Epidermal melanocyte (primary cell): ENCODE results near the gene CD96.
"Not testable (repeated sequence)": the region's sequence is repeated elsewhere in the genome, so short reads cannot be mapped to it uniquely, and the experiment has no call there.

Experiments used
- DNase-seq: peaks from one replicate; pipeline ENCODE4 v3.0.0; 2011; ENCODE audit warnings: low spot score; ENCODE audit not compliant: insufficient read length

Gene CD96

DNA sequence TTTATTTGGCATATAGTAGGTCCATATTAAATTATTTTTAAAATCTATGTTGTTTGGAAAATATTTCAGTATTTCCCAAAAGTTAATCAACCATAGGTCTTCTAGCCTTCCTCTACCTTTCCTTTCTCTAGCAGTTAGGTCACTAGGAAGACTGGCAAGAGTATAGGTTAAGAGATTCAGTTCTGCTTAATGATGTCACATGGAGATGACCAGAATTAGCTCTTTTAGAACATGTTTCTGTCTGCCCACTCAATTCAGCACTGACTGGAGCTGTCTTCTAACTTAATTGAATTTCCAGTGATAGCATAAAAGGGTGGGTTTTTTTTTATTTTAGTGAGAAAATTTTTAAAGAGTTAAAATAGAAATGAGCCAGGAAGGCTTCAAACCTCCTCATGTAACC lies 76.9 kb downstream of the CD96 start:
- no peak for DNase-seq

DNA sequence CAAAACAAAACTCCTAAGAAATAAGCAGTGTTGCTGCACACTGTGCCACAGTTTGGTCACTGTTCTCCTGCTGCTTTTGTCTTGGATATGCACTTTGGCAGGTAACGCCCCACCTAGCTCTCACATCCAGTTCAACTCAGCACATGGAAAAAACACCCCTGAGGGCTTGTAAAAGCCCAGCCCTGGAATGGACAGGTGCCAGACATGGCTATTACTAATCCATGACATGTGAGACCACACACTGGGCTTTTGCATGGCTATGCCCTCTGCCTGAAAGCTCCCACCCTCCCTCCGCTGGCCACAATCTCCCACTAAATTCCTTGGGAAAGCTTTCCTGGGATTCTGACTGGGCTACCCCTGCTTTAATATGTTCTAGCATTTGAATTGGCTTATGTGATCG lies 77.8 kb downstream of the CD96 start:
- DNase-seq, result no peak

DNA sequence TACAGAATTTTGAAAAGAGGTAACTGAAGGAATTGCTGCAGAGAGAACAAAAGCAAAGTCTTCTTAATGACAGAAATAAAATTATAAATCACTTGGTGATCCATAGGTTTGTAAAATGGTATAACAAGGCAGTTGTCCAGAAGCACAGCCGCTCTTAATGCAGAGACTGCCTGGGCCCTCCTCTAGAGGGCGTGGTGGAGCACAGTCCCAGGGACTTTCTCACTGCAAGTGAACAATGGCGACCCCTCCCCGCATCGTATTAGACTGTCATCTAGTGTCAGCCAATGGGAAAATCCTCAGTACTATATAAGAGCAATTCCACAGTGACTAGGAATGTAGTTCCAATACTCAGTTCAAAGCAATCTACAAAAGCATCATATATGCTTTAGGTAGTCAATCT lies 79.5 kb downstream of the CD96 start:
- no peak for DNase-seq

DNA sequence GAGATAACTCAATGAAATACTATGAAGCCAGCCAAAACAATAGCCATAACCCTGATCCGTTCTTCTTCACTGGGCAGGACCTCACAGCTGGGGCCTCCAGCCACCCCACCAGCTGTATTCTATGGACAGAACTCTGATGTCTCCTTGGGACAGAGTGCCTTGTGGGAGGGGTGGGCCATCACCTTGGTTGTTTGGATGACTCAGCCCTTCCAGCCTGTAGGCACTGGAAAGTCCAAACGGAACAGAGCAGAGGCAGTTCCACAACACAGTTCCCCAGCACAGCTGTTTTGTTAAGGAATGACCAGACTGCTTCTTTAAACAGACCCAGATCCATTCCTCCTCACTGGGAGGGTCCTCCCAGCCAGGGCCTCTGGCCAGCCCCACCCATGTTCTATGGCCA lies 85.1 kb downstream of the CD96 start:
- DNase-seq, result no peak

DNA sequence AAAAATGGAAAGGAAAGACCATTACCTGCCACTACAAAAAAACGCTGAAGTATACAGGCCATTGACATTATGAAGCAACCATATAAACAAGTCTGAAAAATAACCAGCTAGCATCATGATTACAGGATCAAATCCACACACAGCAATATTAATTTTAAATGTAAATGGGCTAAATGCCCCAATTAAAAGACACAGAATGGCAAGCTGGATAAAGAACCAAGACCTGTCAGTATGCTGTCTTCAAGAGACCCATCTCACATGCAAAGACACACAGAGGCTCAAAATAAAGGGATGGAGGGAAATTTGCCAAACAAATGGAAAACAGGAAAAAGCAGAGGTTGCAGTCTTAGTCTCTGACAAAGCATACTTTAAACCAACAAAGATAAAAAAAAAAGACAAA lies 87.0 kb downstream of the CD96 start:
- DNase-seq, result not testable (repeated sequence)

DNA sequence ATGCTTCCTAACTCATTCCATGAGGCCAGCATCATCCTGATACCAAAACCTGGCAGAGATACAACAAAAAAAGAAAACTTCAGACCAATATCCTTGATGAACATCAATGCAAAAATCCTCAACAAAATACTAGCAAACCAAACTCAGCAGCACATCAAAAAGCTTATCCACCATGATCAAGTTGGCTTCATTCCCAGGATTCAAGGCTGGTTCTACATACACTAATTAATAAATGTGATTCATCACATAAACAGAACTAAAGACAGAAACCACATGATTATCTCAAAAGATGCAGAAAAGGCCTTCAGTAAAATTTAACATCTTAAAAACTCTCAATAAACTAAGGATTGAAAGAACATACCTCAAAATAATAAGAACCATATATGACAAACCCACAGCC lies 88.6 kb downstream of the CD96 start:
- DNase-seq, result not testable (repeated sequence)

DNA sequence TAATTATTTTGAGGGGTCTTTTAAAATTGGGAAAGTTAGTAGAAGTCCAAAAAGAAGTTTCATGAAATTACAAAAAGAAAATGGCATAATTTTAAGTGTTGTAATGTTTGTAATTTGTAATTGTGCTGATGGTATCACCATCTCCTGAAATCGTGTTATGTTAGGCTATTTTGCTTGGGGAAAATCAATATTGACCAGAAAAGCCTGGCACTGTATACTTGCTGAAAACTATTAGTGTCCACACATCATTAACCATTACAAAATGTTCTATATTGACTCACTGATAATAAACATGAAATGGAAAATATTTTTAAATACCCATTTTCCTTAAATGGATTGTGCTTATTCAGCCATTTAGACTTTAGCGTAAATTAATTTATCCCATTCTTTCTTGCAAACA lies 93.4 kb downstream of the CD96 start:
- no peak for DNase-seq

DNA sequence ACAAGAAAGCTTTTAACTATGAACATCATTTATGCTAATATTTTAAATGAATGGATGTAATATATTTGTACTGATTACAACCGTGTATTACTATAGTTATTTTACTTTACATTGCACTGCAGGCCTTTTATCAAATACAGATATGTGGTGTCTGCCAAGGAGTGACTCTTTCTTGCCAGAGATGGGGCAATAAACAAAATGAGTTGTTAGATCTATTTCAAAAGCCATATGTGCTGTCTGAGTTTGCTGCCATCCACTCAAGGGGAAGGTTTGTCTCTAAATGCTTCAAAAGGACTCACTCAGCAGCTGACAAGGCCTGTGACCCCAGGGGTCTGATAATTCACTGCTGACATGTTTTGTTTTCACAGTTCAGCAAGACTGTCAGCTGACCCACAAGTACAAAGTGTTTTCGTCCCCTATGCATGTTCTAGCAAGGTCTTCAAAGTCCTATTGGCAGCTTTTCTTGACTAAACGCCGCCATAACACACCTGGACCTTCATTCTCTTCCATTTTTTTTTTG lies 94.4 kb downstream of the CD96 start:
- DNase-seq, result no peak

DNA sequence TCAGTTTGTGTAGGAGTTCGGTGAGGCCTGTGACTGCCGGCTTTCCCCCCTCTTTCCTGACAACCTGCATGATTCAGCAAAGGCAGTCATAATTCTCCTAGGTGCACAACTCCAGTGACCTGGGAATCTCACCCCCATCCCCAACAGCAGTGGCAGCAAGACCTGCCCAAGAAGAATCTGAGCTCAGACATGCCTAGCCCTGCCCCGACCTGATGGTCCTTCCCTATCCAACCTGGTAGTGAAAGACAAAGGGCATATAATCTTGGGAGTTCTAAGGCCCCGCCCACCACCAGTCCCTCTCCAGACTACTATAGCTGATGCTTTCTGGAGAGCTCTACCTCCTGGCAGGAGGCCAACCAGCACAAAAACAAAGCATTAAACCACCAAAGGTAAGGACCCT lies 97.3 kb downstream of the CD96 start:
- DNase-seq, result no peak

DNA sequence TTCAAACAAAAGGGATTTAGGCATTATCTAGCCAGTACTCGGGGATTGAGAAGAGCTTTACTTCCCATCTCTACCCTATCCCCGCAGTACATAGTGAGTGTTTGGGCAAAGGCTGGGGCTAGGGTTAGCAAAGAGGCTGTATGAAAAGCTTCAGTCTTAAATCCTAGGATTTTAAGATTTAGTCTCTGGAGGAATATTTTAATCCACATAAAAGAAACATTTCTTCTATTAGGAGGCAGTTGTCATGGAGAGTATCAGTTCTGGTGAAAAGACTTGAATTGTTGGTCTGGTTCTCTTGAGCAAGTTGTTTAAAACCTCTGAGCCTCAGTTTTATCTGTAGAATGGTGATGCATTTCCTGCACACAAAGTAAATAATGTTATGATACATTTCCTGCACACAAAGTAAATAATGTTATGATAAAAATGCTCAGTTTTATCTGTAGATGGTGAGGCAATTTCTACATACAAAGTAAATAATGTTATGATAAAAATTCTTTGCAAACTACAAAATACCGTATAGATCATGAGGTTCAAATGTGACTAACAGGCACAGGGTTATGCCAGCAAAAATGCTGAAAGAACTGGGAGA lies 107.1 kb downstream of the CD96 start:
- no peak for DNase-seq

DNA sequence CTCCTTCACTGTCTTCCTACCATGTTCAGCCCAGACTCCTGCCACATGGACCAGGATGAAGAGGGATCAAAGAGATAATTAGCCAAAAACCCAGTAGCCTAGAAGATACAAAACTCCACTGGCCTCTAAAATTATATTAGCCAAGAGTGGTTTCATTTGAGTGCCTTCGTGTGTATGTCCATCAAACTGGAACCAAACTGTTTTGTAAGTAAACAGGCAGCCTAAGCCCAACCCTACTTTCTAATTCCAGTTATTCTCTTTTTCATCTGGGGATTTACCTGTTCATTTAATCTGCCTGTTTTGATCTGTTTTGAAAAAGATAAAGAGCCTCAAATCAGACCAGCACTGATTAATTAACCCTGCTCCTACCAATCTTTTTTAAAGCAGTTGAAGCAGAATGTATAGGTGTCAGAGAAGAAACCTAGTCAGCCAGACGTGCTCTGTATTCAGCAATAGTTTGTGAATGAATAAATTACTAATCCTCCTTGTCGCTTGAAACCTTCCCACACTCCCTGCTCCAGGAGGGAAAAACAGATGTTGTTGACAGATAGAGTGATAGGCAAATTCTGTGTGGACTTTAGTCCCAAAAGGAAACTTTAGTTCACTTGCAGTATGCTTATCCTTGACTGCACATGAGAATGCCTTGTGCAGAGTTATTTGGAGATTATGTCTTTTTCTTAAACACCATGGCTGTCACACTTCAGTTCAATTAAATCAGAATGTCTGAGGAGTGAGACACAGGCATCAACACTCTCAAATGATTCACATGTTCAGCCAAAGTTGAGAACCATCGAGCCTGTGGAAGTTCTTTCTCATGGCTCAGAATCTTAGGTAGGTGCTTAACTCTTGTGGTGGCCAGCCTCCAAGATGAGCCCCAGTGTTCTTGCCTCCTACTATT lies 108.6 kb downstream of the CD96 start:
- no peak for DNase-seq

DNA sequence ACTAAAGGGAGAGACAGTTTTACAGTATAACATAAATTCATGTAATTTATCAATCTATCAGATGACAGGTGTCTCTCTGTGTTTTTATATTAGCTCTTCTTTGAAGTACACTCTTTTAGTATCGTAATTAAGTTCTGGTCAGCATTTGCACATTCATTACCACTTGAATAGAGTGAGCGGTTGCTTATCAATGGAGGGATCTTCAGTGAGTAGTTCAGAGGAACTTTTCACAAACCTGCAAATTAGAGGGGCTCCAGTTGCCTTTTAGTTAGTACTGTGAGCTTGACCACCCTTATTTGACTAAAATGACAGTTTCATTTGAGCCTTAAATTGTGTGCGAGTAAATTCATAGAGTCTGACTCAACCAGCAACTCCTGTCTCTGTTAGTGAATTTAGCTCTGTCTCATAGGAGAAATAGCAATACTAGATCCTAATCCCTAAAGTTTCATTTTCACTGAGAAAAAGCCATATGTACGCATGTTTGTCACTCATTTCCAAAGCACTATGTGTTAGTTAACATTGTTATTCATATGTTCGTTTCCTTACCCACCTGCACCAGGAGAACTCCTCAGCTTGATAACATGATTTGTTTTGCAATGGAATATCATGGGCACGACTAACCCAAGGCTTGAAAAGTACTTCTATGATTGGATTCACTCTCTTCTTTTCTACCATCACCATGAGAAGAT lies 110.6 kb downstream of the CD96 start:
- no peak for DNase-seq

DNA sequence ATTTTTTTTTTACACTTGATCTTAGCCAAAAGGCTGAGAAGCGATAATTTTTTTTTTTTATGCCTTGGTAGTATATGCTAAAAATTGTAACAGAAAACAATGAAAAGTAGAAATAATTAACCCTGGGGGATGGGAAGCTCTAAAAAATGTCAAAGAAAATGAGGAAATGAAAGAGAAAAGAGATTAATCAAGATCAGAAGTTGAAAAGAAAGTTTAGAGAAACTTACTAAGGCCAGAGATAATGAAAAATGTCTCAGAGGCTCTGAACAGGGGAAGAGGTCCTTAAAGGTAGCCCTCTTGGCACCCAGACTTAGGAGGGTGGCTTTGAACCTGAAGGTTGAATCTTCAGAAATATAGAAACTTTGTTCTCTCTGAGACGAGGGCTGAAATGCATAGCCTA lies 111.8 kb downstream of the CD96 start:
- DNase-seq, result no peak

DNA sequence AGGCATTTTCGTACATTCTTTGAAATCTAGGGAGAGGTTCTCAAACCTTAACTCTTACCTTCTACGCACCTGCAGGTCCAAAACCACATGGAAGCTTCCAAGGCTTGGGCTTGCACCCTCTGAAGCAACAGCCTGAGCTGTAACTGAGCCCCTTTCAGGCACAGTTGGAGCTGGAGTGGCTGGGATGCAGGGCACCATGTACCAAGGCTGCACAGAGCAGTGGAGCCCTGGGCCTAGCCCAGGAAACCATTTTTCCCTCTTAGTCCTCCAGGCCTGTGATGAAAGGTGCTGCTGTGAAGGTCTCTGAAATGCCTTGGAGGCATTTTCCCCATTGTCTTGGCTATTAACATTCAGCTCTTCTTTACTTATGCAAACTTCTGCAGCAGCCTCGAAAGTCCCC lies 120.0 kb downstream of the CD96 start:
- DNase-seq, result no peak

DNA sequence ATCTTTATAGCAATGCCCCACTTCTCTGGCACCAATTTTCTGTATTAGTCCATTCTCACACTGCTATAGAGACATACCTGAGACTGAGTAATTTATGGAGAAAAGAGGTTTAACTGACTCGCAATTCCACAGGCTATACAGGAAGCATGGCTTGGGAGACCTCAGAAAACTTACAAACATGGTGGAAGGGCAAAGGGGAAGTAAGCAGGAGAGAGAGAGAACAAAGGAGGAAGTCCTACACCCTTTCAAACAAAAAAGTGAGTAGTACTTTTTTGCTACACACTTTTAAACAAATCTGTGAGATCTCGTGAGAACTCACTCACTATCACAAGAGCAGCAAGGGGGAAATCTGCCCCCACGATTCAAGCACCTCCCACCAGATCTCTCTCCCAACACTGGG lies 120.9 kb downstream of the CD96 start:
- DNase-seq, result no peak

DNA sequence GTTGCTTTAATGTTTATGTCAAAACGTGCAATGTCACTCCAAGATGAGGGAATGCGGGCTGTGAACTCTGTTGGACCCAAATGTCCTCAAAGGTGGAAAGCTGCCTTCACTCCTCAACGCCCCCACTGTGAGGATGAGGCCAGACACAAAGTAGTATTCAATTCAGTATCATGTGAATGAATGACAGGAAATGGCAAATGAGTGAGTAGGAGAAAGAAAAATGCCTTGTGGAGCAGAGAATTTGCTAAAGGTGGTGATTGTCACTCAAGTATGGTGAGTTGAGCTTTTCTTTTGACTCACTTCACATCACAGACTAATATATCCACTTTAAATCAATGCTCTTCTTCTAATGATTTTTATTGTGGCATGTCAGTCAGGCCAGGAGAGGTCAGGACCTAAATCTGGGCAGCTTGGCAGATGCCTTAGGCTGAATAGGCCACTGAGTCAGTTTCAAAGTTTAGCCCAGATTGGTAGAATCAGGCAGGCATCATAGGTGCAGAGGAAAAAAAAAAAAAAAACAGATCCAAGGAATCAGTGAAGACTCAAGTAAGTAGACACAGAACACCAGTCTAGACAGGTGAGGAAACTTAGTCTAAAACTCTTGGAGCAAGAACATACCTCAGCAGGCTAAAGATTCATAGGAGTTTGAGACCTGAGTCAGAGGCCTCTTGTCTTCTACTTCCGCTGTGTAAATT lies 124.2 kb downstream of the CD96 start:
- DNase-seq, result no peak

DNA sequence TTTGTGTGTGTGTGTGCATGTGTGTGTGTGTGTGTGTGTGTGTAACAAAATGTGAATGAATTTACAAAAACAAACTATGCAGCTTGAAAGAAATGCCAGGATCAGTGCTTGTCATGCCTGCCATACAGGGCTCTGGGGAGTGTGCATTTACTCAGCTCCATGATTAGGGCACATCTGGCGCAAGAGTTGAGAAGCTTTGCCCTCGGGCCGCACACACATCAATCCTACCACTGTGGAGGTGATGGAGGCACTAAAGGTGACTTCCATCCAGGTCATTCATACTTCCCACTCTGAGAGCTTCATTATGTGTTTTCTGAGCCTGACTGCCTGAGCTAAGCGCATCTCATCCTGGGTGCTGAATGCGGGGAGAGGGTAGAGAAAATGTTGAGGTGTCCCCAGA lies 125.2 kb downstream of the CD96 start:
- DNase-seq, result no peak

DNA sequence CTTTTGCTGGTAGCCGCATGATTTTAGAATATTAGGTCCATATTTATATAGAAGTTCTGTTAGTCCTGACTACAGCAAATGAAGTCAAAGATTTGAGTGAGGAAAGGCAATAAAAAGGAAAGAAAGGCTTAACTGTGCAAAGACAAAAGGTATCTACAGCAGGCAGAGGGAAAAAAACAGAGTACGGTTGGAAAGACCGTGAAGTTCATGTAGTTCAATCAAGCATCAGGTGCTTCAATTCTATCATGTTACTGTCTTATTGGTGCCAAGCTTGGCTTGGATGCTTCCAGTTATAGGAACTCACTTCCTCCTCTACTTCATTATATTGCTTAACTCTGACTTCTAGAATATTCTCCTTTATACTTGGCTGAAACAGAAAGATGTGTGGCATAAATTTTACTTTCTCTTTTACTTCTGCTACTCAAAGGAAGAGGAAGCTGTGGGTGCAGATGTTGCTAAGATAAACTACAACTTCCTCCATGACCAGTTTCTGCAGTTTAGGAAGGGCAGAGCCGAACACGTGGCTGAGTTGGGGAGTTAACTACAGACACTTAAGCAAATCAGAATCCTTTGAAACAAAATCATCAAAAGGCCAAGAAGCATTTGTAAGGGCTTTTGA lies 125.7 kb downstream of the CD96 start:
- no peak for DNase-seq

DNA sequence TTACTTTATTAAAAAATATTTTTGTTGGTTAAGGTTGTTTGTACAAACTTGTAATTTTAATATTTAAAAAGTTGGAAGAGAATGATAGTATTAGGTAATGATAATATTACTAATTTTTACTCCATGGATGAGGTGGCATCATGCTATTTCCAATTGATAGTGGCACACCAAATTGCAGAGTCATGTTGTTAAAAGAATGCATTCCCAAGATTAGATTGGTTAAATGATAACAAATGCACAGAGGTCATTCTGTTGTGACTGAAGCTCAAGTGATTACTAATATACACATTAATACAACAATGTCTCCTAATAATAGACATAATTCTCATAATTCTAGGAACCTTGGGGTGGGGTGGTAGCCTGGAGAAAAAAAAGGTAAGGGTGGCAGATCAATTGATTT lies 126.3 kb downstream of the CD96 start:
- DNase-seq, result no peak

DNA sequence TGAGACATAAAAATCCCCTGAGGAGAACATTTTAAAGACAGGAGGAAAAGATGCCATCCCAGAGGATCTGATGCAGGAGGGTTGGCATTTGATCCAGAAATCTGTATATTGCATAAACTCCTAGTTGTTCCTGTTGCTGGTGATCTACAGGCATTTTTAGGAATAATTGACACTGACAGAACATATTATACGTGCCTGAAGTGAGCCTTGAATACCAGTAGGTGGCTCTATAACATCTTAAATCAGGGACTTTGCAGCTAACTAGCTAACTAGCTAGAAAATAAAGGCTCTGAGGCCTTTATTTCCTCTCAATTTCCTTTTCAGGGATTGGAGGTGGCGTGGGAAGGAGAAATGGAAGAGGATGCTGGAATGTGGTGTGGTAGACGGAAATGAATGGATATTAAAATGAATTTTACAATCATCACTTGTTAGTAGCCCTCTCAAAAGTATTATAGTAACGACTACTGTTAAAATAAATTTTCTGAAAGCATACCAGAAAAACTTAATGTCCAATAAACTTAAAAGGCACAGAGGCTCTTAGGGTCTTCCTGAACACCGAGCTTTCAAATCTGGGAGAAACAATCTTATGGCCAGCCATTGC lies 127.0 kb downstream of the CD96 start:
- DNase-seq, result peak; percentile 38
